ENCODE results near the gene ERCC3.
"Not testable (repeated sequence)": the region's sequence is repeated elsewhere in the genome, so short reads cannot be mapped to it uniquely, and the experiment has no call there.

ERCC3 gene

GRCh38 chr2:127278959-127279358 lies 15.0 kb downstream of the ERCC3 start:
- no peak for DNase-seq (ENCODE audit: low read depth)

- no peak for DNase-seq (ENCODE audit: low read depth)
Measured at GRCh38 chr2:127277028-127277427, 16.9 kb downstream of the ERCC3 start.

- no peak for DNase-seq (ENCODE audit: low read depth)
Measured at GRCh38 chr2:127275789-127276188, 18.2 kb downstream of the ERCC3 start.

GRCh38 chr2:127275356-127275755 lies 18.6 kb downstream of the ERCC3 start:
- DNase-seq (ENCODE audit: low read depth) = no peak

GRCh38 chr2:127270663-127271062 lies 23.3 kb downstream of the ERCC3 start:
- DNase-seq (ENCODE audit: low read depth) = no peak

GRCh38 chr2:127261804-127262406 lies 32.0 kb downstream of the ERCC3 start:
- DNase-seq (ENCODE audit: low read depth) = no peak

- DNase-seq (ENCODE audit: low read depth) = no peak
Measured at GRCh38 chr2:127259355-127259754, 34.6 kb downstream of the ERCC3 start.

- DNase-seq (ENCODE audit: low read depth) = no peak
Measured at GRCh38 chr2:127256866-127257265, 37.1 kb downstream of the ERCC3 start.

- no peak for DNase-seq (ENCODE audit: low read depth)
Measured at GRCh38 chr2:127256381-127256780, 37.6 kb downstream of the ERCC3 start.

- no peak for DNase-seq (ENCODE audit: low read depth)
Measured at GRCh38 chr2:127255721-127256120, 38.2 kb downstream of the ERCC3 start.

- DNase-seq (ENCODE audit: low read depth) = no peak
Measured at GRCh38 chr2:127255146-127255545, 38.8 kb downstream of the ERCC3 start.

- DNase-seq (ENCODE audit: low read depth) = no peak
Measured at GRCh38 chr2:127254386-127254981, 39.5 kb downstream of the ERCC3 start.

- DNase-seq (ENCODE audit: low read depth) = not testable (repeated sequence)
Measured at GRCh38 chr2:127241184-127241583, 52.8 kb downstream of the ERCC3 start.

- no peak for DNase-seq (ENCODE audit: low read depth)
Measured at GRCh38 chr2:127239395-127239794, 54.5 kb downstream of the ERCC3 start.

GRCh38 chr2:127237768-127238167 lies 56.2 kb downstream of the ERCC3 start:
- not testable (repeated sequence) for DNase-seq (ENCODE audit: low read depth)

- DNase-seq (ENCODE audit: low read depth) = no peak
Measured at GRCh38 chr2:127235082-127235702, 58.8 kb downstream of the ERCC3 start.

- DNase-seq (ENCODE audit: low read depth) = no peak
Measured at GRCh38 chr2:127233710-127234109, 60.2 kb downstream of the ERCC3 start.

GRCh38 chr2:127231130-127231865 lies 62.6 kb downstream of the ERCC3 start:
- no peak for DNase-seq (ENCODE audit: low read depth)

- DNase-seq (ENCODE audit: low read depth) = no peak
Measured at GRCh38 chr2:127229555-127229954, 64.4 kb downstream of the ERCC3 start.

GRCh38 chr2:127228102-127228501 lies 65.8 kb downstream of the ERCC3 start:
- no peak for DNase-seq (ENCODE audit: low read depth)

- DNase-seq (ENCODE audit: low read depth) = not testable (repeated sequence)
Measured at GRCh38 chr2:127227264-127227660, 66.7 kb downstream of the ERCC3 start.

- DNase-seq (ENCODE audit: low read depth) = no peak
Measured at GRCh38 chr2:127226520-127227263, 67.3 kb downstream of the ERCC3 start.
